ENCODE results near the gene ABCA12.

The ABCA12 gene

DNA sequence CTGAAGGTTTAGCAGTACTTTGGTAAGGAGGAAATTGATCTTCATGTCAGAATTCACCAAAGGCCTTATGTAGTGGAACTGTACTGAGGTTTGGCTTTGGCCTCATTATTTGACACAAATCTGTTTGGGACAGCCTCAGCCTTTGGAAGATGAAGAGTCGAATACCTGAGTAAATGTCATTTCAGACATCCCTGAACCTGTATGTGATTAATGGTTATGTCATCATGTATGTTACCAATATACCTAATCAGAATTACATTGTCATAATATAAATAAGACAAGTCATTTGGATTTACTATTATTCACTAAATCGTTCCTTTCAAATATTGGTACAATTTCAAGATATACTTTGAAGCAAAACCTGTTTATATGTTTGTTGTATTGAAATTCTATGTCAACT is 10.6 kb upstream of the ABCA12 start:
- DNase-seq (ENCODE audit: insufficient read length) (no peak), FAIRE-seq (no peak)
- TF ChIP-seq TAF1 (IDR thresholded peaks at IDR 0.05; ENCODE audit: borderline replicate concordance, low read depth, low read length) = no peak
- no peak for TF ChIP-seq POLR2A (IDR thresholded peaks at IDR 0.05; ENCODE audit: low read depth, low read length)
- no peak for TF ChIP-seq POLR2AphosphoS5 (IDR thresholded peaks at IDR 0.05; ENCODE audit: low read depth, low read length)

DNA sequence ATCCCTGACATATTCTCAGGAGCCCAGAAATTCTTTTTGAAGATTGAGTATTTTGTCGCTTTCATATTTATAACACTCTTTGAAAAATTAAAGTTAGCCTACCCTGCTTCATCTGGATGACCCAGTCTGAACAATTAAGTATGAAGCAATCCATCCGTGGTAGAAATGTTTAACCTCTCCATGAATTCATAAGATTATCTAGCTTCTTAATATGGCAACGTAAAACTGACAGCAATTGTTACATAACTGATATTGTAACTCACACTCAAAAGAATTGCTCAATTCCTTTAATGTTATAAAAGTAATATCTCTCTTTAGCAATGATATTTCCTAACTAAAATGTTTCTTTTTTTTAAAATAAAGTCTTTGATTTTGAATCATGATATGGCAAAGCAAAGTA is 7.2 kb upstream of the ABCA12 start:
- no peak for FAIRE-seq
- no peak for TF ChIP-seq TAF1 (IDR thresholded peaks at IDR 0.05; ENCODE audit: borderline replicate concordance, low read depth, low read length)
- TF ChIP-seq POLR2AphosphoS5 (IDR thresholded peaks at IDR 0.05; ENCODE audit: low read depth, low read length) = no peak
- no peak for TF ChIP-seq POLR2A (IDR thresholded peaks at IDR 0.05; ENCODE audit: low read depth, low read length)
- DNase-seq (ENCODE audit: insufficient read length) = no peak

DNA sequence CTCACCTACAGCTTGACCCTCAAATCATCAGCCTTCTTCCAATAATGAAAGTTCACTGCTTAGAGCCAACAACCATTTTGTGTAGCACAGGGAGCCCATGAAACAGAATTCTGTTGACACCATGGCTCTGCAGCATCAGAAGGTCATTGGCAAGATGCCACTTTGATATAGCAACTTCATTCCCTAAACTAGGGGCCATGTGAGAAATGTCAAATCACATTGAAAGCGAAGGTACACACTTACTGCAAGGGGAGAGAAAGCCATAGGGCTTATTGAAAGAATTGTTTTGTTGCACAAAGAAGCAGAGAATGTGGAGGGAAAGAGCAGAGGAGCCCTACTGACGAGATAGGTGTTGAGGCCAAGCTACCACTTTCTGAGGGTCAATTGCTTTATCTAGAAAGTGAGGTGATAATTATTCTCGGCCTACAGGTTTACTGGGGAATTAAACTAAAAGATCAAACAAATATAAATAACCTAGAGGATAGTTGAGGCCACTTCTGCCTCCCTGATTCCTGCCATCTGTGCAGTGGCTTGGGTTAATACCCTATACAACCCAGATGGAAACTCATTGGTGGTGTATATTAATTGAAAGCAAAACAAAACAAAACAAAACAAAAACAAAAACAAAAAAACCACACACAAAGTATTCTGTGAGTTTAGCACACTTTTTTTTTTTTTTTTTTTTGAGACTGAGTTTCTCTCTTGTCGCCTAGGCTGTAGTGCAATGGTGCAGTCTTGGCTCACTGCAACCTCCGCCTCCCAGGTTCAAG is 5.9 kb upstream of the ABCA12 start:
- peak; percentile 40 for FAIRE-seq
- TF ChIP-seq POLR2A (IDR thresholded peaks at IDR 0.05; ENCODE audit: low read depth, low read length) (no peak), TAF1 (IDR thresholded peaks at IDR 0.05; ENCODE audit: borderline replicate concordance, low read depth, low read length) (no peak), POLR2AphosphoS5 (IDR thresholded peaks at IDR 0.05; ENCODE audit: low read depth, low read length) (no peak)
- DNase-seq (ENCODE audit: insufficient read length) = no peak

DNA sequence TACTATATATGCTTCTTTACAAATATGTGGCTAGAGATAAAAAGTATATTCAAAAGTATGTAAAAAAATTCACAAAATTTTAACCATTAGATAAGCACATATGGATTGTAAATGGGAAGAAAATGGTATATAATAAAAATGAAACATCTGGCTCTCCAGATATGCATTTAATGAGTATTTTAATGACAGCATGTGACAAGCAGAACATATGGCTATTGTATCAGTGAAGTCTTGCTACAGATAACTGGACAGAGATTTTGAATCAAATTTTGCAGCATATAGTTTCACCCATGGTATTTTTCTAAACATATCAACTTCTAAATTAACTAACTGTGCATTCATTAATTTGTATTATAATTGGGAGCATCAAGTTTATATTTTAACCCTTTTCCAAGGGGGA is 5.0 kb upstream of the ABCA12 start:
- FAIRE-seq (no peak), DNase-seq (ENCODE audit: insufficient read length) (no peak)
- TF ChIP-seq POLR2AphosphoS5 (IDR thresholded peaks at IDR 0.05; ENCODE audit: low read depth, low read length) = no peak
- TF ChIP-seq TAF1 (IDR thresholded peaks at IDR 0.05; ENCODE audit: borderline replicate concordance, low read depth, low read length) = no peak
- TF ChIP-seq POLR2A (IDR thresholded peaks at IDR 0.05; ENCODE audit: low read depth, low read length) = no peak

DNA sequence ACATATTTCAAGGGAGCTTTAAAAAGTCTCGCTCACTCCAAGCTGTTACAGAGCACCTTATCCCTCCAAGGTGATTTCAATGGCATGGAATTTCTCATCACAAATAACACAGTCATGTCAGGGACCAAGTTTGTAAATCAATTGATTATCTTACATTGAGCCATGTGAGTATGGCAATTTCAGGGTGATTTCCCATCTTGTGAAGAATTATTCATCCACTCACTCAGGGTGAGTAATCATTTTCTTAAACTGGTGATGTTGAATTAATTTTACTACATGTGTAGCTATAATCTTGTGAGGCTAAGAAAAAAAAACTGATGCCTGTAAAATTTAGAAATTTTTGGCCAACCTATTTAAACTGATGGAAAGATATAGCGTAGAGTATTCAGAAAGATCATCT is 3.3 kb upstream of the ABCA12 start:
- TF ChIP-seq TAF1 (IDR thresholded peaks at IDR 0.05; ENCODE audit: borderline replicate concordance, low read depth, low read length) = no peak
- no peak for FAIRE-seq

DNA sequence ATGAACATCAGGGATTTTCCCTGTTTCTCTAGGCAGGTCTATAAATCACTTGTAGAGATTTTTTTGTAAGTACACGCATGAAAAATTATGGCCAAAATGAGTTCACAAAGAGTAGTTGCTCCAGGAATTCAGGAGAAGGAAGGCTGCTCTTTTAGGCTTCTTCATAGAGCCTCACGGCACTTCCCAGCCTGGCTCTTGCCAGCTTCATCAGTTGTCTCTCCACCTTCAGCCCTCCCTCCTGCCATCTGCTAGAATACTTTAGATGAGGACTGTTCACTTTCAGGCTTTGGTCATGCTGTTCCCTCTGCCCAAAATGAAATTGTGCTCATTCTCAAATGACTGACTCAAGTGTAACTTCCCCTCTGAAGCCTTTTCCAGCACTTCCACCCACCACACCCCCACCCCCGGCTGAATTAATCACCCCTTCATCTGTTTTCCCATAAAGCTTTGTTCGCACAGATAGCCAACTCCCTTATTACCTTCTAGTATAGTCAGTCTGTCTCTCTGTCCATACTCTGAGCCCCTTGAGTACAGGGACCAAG is 1.8 kb upstream of the ABCA12 start:
- no peak for TF ChIP-seq POLR2A (IDR thresholded peaks at IDR 0.05; ENCODE audit: low read depth, low read length)
- no peak for TF ChIP-seq POLR2AphosphoS5 (IDR thresholded peaks at IDR 0.05; ENCODE audit: low read depth, low read length)
- TF ChIP-seq TAF1 (IDR thresholded peaks at IDR 0.05; ENCODE audit: borderline replicate concordance, low read depth, low read length) = no peak
- DNase-seq (ENCODE audit: insufficient read length) (no peak), FAIRE-seq (no peak)

More for the DNA sequence above, 3.3 kb upstream of the ABCA12 start:
- no peak for DNase-seq (ENCODE audit: insufficient read length)

DNA sequence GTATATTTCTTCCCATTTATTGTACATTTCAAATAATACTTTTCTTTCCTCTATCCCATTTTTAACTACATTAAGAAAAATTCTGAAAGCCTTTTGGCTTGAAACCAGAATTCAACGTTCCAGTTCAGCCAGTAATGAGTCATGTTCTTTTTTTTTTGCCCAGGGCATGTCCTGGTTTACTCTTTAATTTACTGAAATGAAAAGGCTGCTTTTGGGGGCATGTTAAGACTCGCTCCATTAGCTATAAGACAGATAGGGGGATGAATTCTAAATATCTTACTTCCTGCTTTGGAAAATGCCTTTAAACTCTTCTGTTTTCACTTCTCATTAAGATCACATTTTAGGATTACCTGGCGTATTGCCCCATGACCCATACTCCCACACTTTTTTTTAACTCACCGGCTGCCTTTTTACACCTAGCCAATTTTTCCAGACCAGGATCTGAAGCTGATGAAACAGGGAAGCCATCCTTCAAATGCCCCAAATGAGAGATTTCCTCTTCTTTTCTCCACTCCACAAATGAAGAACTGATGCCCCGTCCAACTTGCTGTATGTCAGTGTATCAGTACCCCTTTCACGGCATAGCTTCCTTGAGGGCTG is 585 bp downstream of the ABCA12 start:
- DNase-seq (ENCODE audit: insufficient read length) = no peak
- FAIRE-seq = peak; percentile 38
- TF ChIP-seq POLR2A (IDR thresholded peaks at IDR 0.05; ENCODE audit: low read depth, low read length) (no peak), POLR2AphosphoS5 (IDR thresholded peaks at IDR 0.05; ENCODE audit: low read depth, low read length) (no peak), TAF1 (IDR thresholded peaks at IDR 0.05; ENCODE audit: borderline replicate concordance, low read depth, low read length) (no peak)

DNA sequence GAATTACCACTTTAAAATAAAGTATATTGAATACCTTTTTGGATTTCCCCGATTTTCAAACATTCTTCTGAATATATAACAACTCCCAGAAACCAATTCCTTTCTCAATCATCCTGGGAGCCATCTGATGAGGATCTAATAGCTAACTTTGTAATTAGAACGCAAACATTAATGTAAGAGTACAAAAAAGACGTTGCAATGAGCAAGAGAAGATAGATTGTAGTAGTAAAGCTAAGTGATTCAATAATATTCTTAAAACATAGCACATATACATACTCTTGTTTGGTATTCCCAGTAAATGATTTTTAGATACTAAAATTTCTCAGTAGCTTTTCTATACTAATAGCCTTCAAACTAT is 1.1 kb downstream of the ABCA12 start:
- FAIRE-seq (no peak), DNase-seq (ENCODE audit: insufficient read length) (no peak)
- TF ChIP-seq POLR2AphosphoS5 (IDR thresholded peaks at IDR 0.05; ENCODE audit: low read depth, low read length) (no peak), POLR2A (IDR thresholded peaks at IDR 0.05; ENCODE audit: low read depth, low read length) (no peak), TAF1 (IDR thresholded peaks at IDR 0.05; ENCODE audit: borderline replicate concordance, low read depth, low read length) (no peak)

DNA sequence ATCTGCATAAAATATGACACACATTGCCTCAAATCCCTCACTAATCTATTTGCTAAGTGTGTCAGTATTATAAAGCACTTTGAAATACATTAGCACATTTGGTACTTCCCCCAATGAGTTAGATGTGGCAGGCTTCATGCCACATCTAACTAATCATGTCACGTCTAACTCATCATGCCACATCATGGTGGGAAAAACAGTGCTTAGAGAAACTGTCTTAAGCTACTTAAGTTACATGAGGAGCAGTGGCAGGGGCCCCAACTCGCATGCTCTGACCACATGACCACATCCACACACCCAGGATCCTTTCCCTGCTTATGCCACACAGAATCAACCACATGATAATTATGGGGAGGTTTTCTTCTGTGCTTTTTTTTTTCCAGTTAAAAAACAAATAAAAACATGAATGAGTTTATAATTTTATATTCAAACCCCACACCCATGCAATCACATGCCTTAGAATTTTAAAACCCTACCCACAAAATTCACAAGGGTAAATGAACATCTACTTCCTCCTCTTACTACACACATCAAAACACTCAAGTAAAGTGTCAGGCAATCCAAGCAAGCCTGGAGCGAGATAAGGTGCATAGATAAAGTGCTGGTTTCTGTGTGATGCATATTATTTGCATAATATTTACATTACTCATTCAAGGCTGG is 1.6 kb downstream of the ABCA12 start:
- TF ChIP-seq TAF1 (IDR thresholded peaks at IDR 0.05; ENCODE audit: borderline replicate concordance, low read depth, low read length) (no peak), POLR2A (IDR thresholded peaks at IDR 0.05; ENCODE audit: low read depth, low read length) (no peak), POLR2AphosphoS5 (IDR thresholded peaks at IDR 0.05; ENCODE audit: low read depth, low read length) (no peak)
- FAIRE-seq = peak; percentile 68
- DNase-seq (ENCODE audit: insufficient read length) = no peak

DNA sequence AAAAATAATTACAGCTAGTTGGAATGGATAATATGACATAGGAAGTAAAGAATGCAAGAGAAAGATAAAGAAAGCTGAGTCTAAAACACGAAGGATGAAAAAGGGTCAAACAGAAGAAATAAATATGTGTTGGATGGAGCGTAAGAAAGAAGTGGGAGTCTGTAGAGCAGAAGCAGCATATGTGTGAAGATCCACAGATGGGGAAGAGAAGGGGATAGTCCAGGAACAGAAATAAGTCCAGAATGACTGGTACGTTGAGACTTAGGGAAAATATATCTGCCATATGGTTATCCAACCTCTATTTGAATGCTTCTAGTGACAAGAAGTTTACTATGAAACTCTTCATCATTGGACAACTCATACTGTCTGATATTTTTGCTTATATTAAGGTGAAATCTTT is 18.0 kb downstream of the ABCA12 start:
- TF ChIP-seq POLR2A (IDR thresholded peaks at IDR 0.05; ENCODE audit: low read depth, low read length) (no peak), TAF1 (IDR thresholded peaks at IDR 0.05; ENCODE audit: borderline replicate concordance, low read depth, low read length) (no peak), POLR2AphosphoS5 (IDR thresholded peaks at IDR 0.05; ENCODE audit: low read depth, low read length) (no peak)
- FAIRE-seq = no peak

DNA sequence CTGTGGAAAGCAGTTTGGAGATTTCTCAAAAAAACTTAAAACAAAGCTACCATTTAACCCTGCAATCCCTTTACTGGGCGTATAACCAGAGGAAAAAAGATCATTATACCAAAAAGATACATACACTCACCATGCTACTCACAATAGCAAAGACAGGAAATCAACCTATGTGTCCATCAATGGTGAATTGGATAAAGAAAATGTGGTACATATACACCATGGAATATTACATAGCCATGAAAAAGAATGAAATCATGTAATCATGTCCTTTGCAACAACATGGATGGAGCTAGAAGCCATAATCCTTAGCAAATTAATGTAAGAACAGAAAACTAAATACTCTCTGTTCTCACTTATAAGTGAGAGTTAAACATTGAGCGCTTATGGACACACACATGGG is 18.6 kb downstream of the ABCA12 start:
- no peak for DNase-seq (ENCODE audit: insufficient read length)
- TF ChIP-seq TAF1 (IDR thresholded peaks at IDR 0.05; ENCODE audit: borderline replicate concordance, low read depth, low read length) = no peak
- TF ChIP-seq POLR2AphosphoS5 (IDR thresholded peaks at IDR 0.05; ENCODE audit: low read depth, low read length) = no peak
- TF ChIP-seq POLR2A (IDR thresholded peaks at IDR 0.05; ENCODE audit: low read depth, low read length) = no peak
- FAIRE-seq = no peak

More for the DNA sequence above, 18.0 kb downstream of the ABCA12 start:
- DNase-seq (ENCODE audit: insufficient read length) = no peak

Measured in GM12892 (cell line).